Neuronal stem cell (in vitro differentiated cells): Measurements from ENCODE around the gene SORCS3.

ENCODE experiments used
- DNase-seq: peaks from one replicate; pipeline ENCODE4 v3.0.0-alpha.2; 2013; ENCODE audit warnings: low spot score
- H2AFZ ChIP-seq: one replicate; pipeline ENCODE4 v1.6.1; 2013; ENCODE audit warnings: mild to moderate bottlenecking, low read length, inconsistent platforms
- H2AK5ac ChIP-seq: 2 replicates; pipeline ENCODE4 v1.6.1; 2013; ENCODE audit warnings: low read depth, mild to moderate bottlenecking, inconsistent platforms, low read length, moderate library complexity, mixed read lengths
- H2BK120ac ChIP-seq: 2 replicates; pipeline ENCODE4 v1.6.1; 2013; ENCODE audit warnings: low read depth, mild to moderate bottlenecking, inconsistent platforms, low read length, moderate library complexity, mixed read lengths
- H2BK12ac ChIP-seq: one replicate; pipeline ENCODE4 v1.6.1; 2013; ENCODE audit warnings: low read length, inconsistent platforms
- H2BK15ac ChIP-seq: 2 replicates; pipeline ENCODE4 v1.6.1; 2013; ENCODE audit warnings: mild to moderate bottlenecking, low read length, inconsistent platforms, mixed read lengths
- H2BK5ac ChIP-seq: one replicate; pipeline ENCODE4 v1.6.1; 2013; ENCODE audit warnings: inconsistent platforms, mild to moderate bottlenecking, low read length, moderate library complexity
- H3K14ac ChIP-seq: one replicate; pipeline ENCODE4 v1.6.1; 2013; ENCODE audit warnings: low read length, inconsistent platforms
- H3K18ac ChIP-seq: 2 replicates; pipeline ENCODE4 v1.6.1; 2013; ENCODE audit warnings: low read length, inconsistent platforms
- H3K23ac ChIP-seq: 2 replicates; pipeline ENCODE4 v1.6.1; 2013; ENCODE audit warnings: low read depth, mild to moderate bottlenecking, mixed read lengths, low read length, inconsistent platforms; ENCODE audit not compliant: poor library complexity
- H3K27ac ChIP-seq: replicated peaks from 3 replicates; pipeline ENCODE4 v1.5.1; 2013; ENCODE audit warnings: low read length, inconsistent platforms
- H3K27me3 ChIP-seq, 3 experiments: 2 replicates each; pipeline ENCODE4 v1.6.1; 2013; ENCODE audit warnings: low read length in 3 of 3, mild to moderate bottlenecking in 2 of 3, inconsistent platforms in 1 of 3, low read depth in 1 of 3, mixed read lengths in 1 of 3, moderate library complexity in 1 of 3; ENCODE audit not compliant: control insufficient read depth in 3 of 3, insufficient read depth in 3 of 3
- H3K36me3 ChIP-seq, 2 donors: replicated peaks in 1 of 2; 2 replicates each; pipeline ENCODE4 v1.6.1; 2013; ENCODE audit warnings: low read length in 2 of 2; ENCODE audit not compliant: control insufficient read depth in 2 of 2, insufficient read depth in 2 of 2
- H3K4ac ChIP-seq: 2 replicates; pipeline ENCODE4 v1.6.1; 2013; ENCODE audit warnings: inconsistent platforms, mild to moderate bottlenecking, low read length, moderate library complexity
- H3K4me1 ChIP-seq, 2 donors: 1 replicate in 1 of 2; 2 replicates in 1 of 2; pipeline ENCODE4 v1.6.1; 2013; ENCODE audit warnings: low read length in 2 of 2, low read depth in 1 of 2; ENCODE audit not compliant: control insufficient read depth in 2 of 2, insufficient read depth in 1 of 2
- H3K4me2 ChIP-seq: one replicate; pipeline ENCODE4 v1.6.1; 2013; ENCODE audit warnings: mild to moderate bottlenecking, low read length, inconsistent platforms; ENCODE audit not compliant: insufficient read depth, poor library complexity, severe bottlenecking
- H3K4me3 ChIP-seq, 2 donors: 2 replicates each; pipeline ENCODE4 v1.5.1; 2013; ENCODE audit warnings: low read length in 2 of 2, mild to moderate bottlenecking in 2 of 2, inconsistent platforms in 1 of 2, moderate library complexity in 1 of 2
- H3K79me1 ChIP-seq: one replicate; pipeline ENCODE4 v1.6.1; 2013; ENCODE audit warnings: low read depth, mild to moderate bottlenecking, inconsistent platforms, low read length, moderate library complexity
- H3K9ac ChIP-seq: one replicate; pipeline ENCODE4 v1.6.1; 2013; ENCODE audit warnings: mild to moderate bottlenecking, low read depth, low read length, inconsistent platforms; ENCODE audit not compliant: poor library complexity
- H3K9me3 ChIP-seq, 2 donors: replicated peaks in 1 of 2; 2 replicates each; pipeline versions ENCODE3 to v1.6.1; 2013; ENCODE audit warnings: low read length in 2 of 2, mild to moderate bottlenecking in 2 of 2, inconsistent platforms in 1 of 2, low read depth in 1 of 2, mixed read lengths in 1 of 2, moderate library complexity in 1 of 2; ENCODE audit not compliant: control insufficient read depth in 2 of 2, insufficient read depth in 1 of 2
- H4K8ac ChIP-seq: one replicate; pipeline ENCODE4 v1.6.1; 2013; ENCODE audit warnings: low read depth, mild to moderate bottlenecking, inconsistent platforms, low read length, moderate library complexity
- H4K91ac ChIP-seq: one replicate; pipeline ENCODE4 v1.6.1; 2013; ENCODE audit warnings: low read length, low read depth, mild to moderate bottlenecking, inconsistent platforms; ENCODE audit not compliant: poor library complexity
- WGBS, 2 donors: extraction: QIAGEN DNeasy Blood & Tissue Kit; methylation state at CpG; one replicate each; pipeline ENCODE4 v1.1.7; 2013; ENCODE audit warnings: missing lambda C conversion rate in 2 of 2, mixed read lengths in 1 of 2; ENCODE audit not compliant: insufficient read length in 2 of 2, insufficient replicate concordance in 1 of 2; ENCODE audit errors: extremely low coverage in 2 of 2; 5-methylcytosine and 5-hydroxymethylcytosine counted together

SORCS3 gene

DNA sequence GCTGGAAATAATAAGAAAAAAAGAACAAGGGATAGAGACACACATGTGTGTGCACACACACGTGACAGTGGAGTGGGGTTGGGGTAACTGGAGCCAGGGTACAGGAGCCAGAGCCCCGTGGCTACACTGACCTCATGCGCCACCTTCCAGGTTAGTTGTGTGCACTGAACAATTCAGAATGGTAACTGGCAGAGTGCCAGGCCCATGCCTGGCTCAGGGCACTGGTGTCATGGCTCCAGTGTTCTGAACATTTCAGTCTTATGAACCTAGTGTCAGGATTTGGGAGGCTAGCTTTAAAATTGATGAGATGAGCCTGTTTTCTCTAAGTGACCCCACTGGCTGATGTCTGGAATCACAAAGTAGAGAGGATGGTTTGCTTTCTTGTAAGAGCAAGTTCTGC is 269.6 kb downstream of the SORCS3 start:
- H2BK5ac ChIP-seq: no peak overlapping the region
- no peaks in the 10 kb centered on the region for H3K79me1 ChIP-seq
- no peaks in the 10 kb centered on the region for H3K36me3 ChIP-seq
- no peak overlapping the region for H2AFZ ChIP-seq
- H3K9me3 ChIP-seq: no peaks in the 10 kb centered on the region
- H4K91ac ChIP-seq: no peak overlapping the region
- DNase-seq: no peak
- no peak overlapping the region for H4K8ac ChIP-seq
- no peak overlapping the region for H2BK12ac ChIP-seq
- H3K14ac ChIP-seq: no peak overlapping the region
- H3K4me1 ChIP-seq: peaks cover 4 to 14% of the 10 kb centered on the region in 2 donors
- no peak overlapping the region for H2AK5ac ChIP-seq
- WGBS, 2 donors: no CpG with 5 or more reads among the region's 3 CpGs
- H3K4me2 ChIP-seq: no peak overlapping the region
- no peak overlapping the region for H3K18ac ChIP-seq
- peaks cover 0 to 2% (median under 1%) of the 10 kb centered on the region in 3 experiments for H3K27me3 ChIP-seq
- H3K4me3 ChIP-seq: no peak overlapping the region
- no peak overlapping the region for H2BK15ac ChIP-seq
- H2BK120ac ChIP-seq: no peak overlapping the region
- no peak overlapping the region for H3K9ac ChIP-seq
- no peak overlapping the region for H3K4ac ChIP-seq
- no peak overlapping the region for H3K27ac ChIP-seq
- no peak overlapping the region for H3K23ac ChIP-seq

DNA sequence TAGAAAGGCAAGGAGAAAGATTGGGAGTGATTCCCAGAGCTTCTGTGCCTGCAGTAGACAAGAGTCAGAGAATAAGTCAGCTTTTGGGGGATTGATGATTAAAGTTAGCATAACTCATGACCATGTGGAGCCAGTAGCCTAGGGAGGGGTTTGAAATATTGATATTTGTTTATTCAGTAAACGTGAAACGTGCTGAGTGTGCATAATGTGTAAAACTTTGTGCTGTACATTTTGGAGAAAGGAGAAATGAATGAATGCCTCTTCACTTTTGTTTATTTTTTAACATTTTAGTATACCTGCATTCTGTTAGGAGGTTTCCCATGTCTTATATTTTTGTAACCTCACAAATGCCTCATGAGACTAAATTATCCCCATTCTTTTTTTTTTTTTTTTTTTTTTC is 272.3 kb downstream of the SORCS3 start:
- Histone ChIP-seq H2BK5ac (no peak overlapping the region), H4K8ac (no peak overlapping the region), H2BK120ac (no peak overlapping the region), H3K23ac (no peak overlapping the region), H3K79me1 (no peaks in the 10 kb centered on the region), H2BK12ac (no peak overlapping the region), H3K18ac (no peak overlapping the region), H3K4me1 (peaks cover 0 to 5% of the 10 kb centered on the region in 2 donors), H3K27ac (no peak overlapping the region), H4K91ac (no peak overlapping the region), H3K9ac (no peak overlapping the region), H3K4me3 (no peak overlapping the region), H3K27me3 (peaks cover 0 to 2% (median 0%) of the 10 kb centered on the region in 3 experiments), H3K14ac (no peak overlapping the region), H3K9me3 (no peaks in the 10 kb centered on the region), H2AFZ (no peak overlapping the region), H2BK15ac (no peak overlapping the region), H3K4ac (no peak overlapping the region), H3K4me2 (no peak overlapping the region), H2AK5ac (no peak overlapping the region), H3K36me3 (no peaks in the 10 kb centered on the region)
- DNase-seq: no peak
- WGBS, 2 donors: no CpG with 5 or more reads among the region's 2 CpGs

DNA sequence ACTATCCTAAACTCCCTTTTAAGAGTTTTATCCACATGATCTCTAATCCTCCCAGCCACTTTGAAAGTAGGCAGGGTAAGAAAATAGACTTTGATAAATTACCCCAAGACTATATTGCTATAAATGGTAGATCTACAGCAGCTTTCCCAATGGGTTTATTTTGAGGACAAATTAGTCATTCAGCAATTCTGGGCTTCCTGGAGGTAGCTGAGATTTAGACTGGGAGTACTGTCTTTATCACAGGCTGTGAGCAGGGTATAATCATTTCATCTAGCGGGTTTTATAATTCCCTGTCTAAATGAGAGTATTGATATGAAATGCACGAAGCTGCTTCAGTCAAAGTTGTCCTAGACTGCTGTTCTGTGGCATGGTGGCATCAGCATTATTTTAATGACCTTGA is 279.4 kb downstream of the SORCS3 start:
- Histone ChIP-seq H2AFZ (no peak overlapping the region), H3K27ac (no peak overlapping the region), H4K91ac (no peak overlapping the region), H3K9me3 (no peaks in the 10 kb centered on the region), H2AK5ac (no peak overlapping the region), H3K4ac (no peak overlapping the region), H3K4me1 (peaks cover 0 to 2% of the 10 kb centered on the region in 2 donors), H2BK15ac (no peak overlapping the region), H3K18ac (no peak overlapping the region), H3K27me3 (peaks cover 0 to 2% (median 0%) of the 10 kb centered on the region in 3 experiments), H3K4me3 (no peak overlapping the region), H2BK12ac (no peak overlapping the region), H3K9ac (no peak overlapping the region), H3K79me1 (no peaks in the 10 kb centered on the region), H2BK5ac (no peak overlapping the region), H4K8ac (no peak overlapping the region), H3K23ac (no peak overlapping the region), H3K4me2 (no peak overlapping the region), H3K36me3 (no peaks in the 10 kb centered on the region), H3K14ac (no peak overlapping the region), H2BK120ac (no peak overlapping the region)
- WGBS, 2 donors: no CpG with 5 or more reads among the region's 2 CpGs
- no peak for DNase-seq

DNA sequence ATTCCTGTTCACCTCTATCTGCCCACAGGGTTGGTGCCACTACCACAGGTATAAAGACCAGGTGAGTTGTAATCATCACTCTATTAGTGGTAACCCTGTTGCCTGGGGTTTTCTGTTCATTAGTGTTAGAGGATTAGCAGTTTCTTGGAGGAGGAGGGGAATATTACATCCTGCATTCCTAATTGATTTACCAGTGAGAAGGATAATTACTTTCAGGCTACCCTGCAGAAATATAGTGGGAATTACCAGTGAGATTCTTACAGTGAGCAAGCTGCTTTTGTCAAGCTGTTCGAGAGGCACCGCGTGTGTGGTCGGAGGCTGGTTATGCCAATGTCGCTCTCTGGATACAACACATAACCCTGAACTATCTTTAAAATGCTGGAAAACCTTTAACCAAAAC is 280.7 kb downstream of the SORCS3 start:
- no peak overlapping the region for H3K4me3 ChIP-seq
- no peak overlapping the region for H3K27ac ChIP-seq
- H3K14ac ChIP-seq: no peak overlapping the region
- no peak overlapping the region for H2AK5ac ChIP-seq
- no peak overlapping the region for H3K4ac ChIP-seq
- H3K4me2 ChIP-seq: no peak overlapping the region
- H3K27me3 ChIP-seq: peaks cover 0 to 2% (median 0%) of the 10 kb centered on the region in 3 experiments
- no peak overlapping the region for H2BK12ac ChIP-seq
- no peaks in the 10 kb centered on the region for H3K9me3 ChIP-seq
- H2BK5ac ChIP-seq: no peak overlapping the region
- no peak overlapping the region for H3K18ac ChIP-seq
- no peak overlapping the region for H2AFZ ChIP-seq
- H3K79me1 ChIP-seq: no peaks in the 10 kb centered on the region
- no CpG with 5 or more reads among the region's 5 CpGs for WGBS, 2 donors
- no peaks in the 10 kb centered on the region for H3K36me3 ChIP-seq
- DNase-seq: no peak
- H4K91ac ChIP-seq: no peak overlapping the region
- H3K4me1 ChIP-seq: peaks cover 0 to 2% of the 10 kb centered on the region in 2 donors
- no peak overlapping the region for H4K8ac ChIP-seq
- H2BK120ac ChIP-seq: no peak overlapping the region
- H3K9ac ChIP-seq: no peak overlapping the region
- H3K23ac ChIP-seq: no peak overlapping the region
- H2BK15ac ChIP-seq: no peak overlapping the region
